Mucosa of rectum (tissue), 2 donors: ENCODE measurements around the gene CACNB3.
A peak's percentile ranks its signal among the peaks of the same experiment; 100 is the strongest.

Source experiments
- H3K27ac ChIP-seq, 2 donors: one replicate each; pipeline ENCODE4 v1.7.0; 2013; ENCODE audit warnings: inconsistent platforms in 2 of 2, low read depth in 2 of 2, low read length in 2 of 2
- H3K27me3 ChIP-seq, 2 donors: one replicate each; pipeline ENCODE4 v1.7.0; 2013; ENCODE audit warnings: low read length in 2 of 2; ENCODE audit not compliant: control insufficient read depth in 2 of 2, insufficient read depth in 2 of 2
- H3K36me3 ChIP-seq, 2 donors: one replicate each; pipeline ENCODE4 v1.7.0; 2013; ENCODE audit warnings: low read length in 2 of 2; ENCODE audit not compliant: control insufficient read depth in 2 of 2, insufficient read depth in 2 of 2
- H3K4me1 ChIP-seq, 2 donors: one replicate each; pipeline ENCODE4 v1.7.0; 2013; ENCODE audit warnings: low read length in 2 of 2, mild to moderate bottlenecking in 1 of 2; ENCODE audit not compliant: control insufficient read depth in 2 of 2, insufficient read depth in 2 of 2
- H3K4me3 ChIP-seq, 2 donors: one replicate each; pipeline ENCODE4 v1.7.0; 2013; ENCODE audit warnings: low read length in 2 of 2
- H3K9ac ChIP-seq, 2 donors: one replicate each; pipeline ENCODE4 v1.7.0; 2013; ENCODE audit warnings: low read length in 2 of 2, low read depth in 1 of 2, mild to moderate bottlenecking in 1 of 2
- H3K9me3 ChIP-seq, 2 donors: one replicate each; pipeline ENCODE4 v1.7.0; 2013; ENCODE audit warnings: low read length in 2 of 2; ENCODE audit not compliant: control insufficient read depth in 2 of 2
- donor health status: healthy.
- donor health status: Normal muscosa, but diverticular disease.

CACNB3 gene

DNA sequence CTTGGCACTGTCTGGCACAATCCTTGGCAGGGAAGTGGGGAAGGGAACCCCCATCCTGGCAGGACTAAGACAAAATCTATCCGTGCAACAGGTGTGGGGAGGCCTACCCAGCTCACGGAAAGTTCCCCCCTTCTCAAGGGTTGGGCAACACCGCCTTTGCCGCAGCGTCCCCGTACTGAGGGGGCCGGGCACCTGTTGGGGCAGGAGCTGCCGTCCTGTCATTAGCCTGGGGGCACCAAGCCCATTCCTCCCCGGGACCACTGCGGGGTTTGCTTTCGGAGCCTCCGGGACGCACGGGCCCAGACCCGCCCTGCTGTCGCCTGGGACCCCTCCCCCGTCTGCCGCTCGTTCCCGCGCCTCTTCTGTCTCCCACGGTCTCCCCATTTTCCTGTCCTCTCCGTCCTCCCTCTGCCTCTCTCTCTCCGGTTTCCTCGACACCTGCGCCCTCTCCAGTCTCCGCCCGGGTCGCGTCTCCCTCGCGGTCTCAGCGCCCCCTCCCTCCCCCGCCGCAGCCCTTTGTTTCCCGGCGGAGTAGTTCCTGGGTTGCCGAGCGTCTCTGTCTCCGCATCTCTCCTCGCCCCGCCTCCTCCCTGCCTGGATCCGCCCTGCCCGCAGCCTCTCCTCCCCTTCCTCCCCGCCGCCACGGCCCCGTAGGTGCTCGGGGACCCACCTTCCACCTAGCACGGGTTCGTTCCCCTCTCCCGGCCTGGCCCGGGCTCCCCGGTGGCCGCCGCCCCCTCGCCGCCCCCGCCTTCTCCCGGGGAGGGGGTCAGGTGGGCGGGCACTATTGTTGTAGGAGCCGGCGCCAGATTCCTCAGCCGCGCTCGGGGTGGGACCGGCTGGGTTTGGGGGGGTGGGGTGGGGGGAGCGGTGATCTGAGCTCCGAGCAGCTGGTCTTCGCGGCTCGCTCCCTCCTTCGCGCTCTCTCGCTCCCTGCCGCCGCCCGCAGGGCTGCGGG is at the start of gene CACNB3:
CACNB3 (plus strand) TSS at position 624 of the 958 bp plus-strand sequence. CDS start 434 bp downstream, outside the sequence.
- Histone ChIP-seq H3K27ac (no peak within 1 kb of the TSS), H3K36me3 (peaks cover 0 to 2% of the 10 kb centered on the region in 2 donors), H3K9ac (peak within 1 kb of the TSS; percentile 14 to 57), H3K4me1 (peaks cover 25 to 32% of the 10 kb centered on the region in 2 donors), H3K4me3 (peak within 1 kb of the TSS; percentile 70 to 78), H3K27me3 (no peaks in the 10 kb centered on the region), H3K9me3 (no peaks in the 10 kb centered on the region)

DNA sequence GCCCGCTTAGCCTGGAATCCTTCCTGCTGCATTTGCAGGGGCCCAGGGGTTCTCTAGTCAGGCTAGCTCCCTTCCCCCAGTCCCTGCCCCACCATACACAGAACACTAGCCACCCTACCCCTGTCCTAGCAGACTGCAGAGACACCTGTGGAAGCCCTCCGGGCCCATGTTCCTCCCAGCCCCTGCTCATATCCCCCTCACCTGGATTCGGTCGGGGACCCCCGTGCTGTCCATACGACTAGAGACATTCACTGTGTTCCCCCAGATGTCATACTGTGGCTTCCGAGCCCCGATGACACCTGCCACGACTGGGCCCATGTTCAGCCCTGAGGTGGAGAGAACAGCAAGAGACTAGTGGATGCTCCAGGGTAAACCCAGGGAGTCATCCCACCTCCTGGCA is 49.6 kb upstream of the CACNB3 start:
- Histone ChIP-seq H3K9me3 (no peaks in the 10 kb centered on the region), H3K4me1 (peaks cover 5 to 6% of the 10 kb centered on the region in 2 donors), H3K4me3 (no peak overlapping the region), H3K36me3 (peaks cover 64 to 67% of the 10 kb centered on the region in 2 donors), H3K9ac (no peak overlapping the region), H3K27me3 (no peaks in the 10 kb centered on the region), H3K27ac (no peak overlapping the region)

- Histone ChIP-seq H3K27ac (no peak overlapping the region), H3K4me1 (no peaks in the 10 kb centered on the region), H3K4me3 (no peak overlapping the region), H3K36me3 (peaks cover 81 to 83% of the 10 kb centered on the region in 2 donors), H3K27me3 (no peaks in the 10 kb centered on the region), H3K9me3 (no peaks in the 10 kb centered on the region), H3K9ac (no peak overlapping the region)
Measured at GRCh38 chr12:48770756-48771155, 47.5 kb upstream of the CACNB3 start.

DNA sequence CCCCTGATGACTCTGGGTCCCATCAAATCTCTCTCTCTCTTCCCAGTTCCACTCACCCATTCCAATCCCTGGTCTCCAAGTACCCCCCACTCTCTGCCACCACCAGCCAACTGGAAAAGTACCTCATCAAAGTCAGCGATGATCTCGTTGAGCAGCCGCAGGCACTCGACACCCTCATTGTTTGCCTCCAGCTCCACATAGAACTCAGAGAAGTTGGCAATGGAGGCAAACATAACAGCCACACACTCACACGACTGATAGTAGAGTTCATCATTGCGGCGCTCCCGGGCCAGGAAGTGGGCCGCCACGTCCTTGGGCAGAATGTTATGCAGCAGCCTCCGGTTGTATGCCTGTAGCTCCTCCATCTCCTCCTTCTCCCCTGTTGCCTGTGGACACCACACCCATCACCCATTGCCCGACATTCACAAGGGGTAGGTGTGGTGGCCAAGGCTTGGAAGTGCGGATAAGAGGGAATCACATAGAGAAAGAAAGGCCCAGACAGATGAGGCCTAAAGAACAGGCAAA is 46.6 kb upstream of the CACNB3 start:
- peaks cover 86 to 89% of the 10 kb centered on the region in 2 donors for H3K36me3 ChIP-seq
- no peak overlapping the region for H3K4me3 ChIP-seq
- no peaks in the 10 kb centered on the region for H3K27me3 ChIP-seq
- no peaks in the 10 kb centered on the region for H3K9me3 ChIP-seq
- no peaks in the 10 kb centered on the region for H3K4me1 ChIP-seq
- H3K9ac ChIP-seq: no peak overlapping the region
- no peak overlapping the region for H3K27ac ChIP-seq

DNA sequence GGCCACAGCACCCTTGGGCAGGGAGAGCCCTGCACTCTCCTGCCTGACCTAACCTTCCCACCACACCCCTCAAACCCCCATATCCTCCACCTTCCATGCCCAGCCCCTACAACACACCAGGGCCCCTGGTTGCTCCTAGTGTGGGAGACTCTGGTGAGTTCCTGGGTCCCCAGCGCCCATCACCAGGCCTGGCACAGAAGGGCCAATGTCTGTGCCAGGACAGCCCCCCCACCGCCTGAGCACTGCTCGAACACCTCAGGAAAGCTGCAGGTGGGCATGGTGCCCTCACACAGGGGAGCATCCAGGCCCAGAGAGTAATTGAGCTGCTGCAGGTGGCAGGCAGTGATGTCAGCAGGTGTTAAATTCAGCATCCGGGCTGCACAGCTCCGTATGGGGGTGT is 44.6 kb upstream of the CACNB3 start:
- H3K36me3 ChIP-seq: peaks cover 79 to 82% of the 10 kb centered on the region in 2 donors
- H3K27me3 ChIP-seq: no peaks in the 10 kb centered on the region
- no peaks in the 10 kb centered on the region for H3K4me1 ChIP-seq
- no peak overlapping the region for H3K4me3 ChIP-seq
- H3K9ac ChIP-seq: no peak overlapping the region
- H3K9me3 ChIP-seq: no peaks in the 10 kb centered on the region
- H3K27ac ChIP-seq: no peak overlapping the region

GRCh38 chr12:48774516-48774915 is 43.8 kb upstream of the CACNB3 start:
- Histone ChIP-seq H3K27me3 (no peaks in the 10 kb centered on the region), H3K4me3 (no peak overlapping the region), H3K4me1 (peaks cover 0 to 3% of the 10 kb centered on the region in 2 donors), H3K9me3 (no peaks in the 10 kb centered on the region), H3K27ac (no peak overlapping the region), H3K9ac (no peak overlapping the region), H3K36me3 (peaks cover 74 to 79% of the 10 kb centered on the region in 2 donors)

- Histone ChIP-seq H3K9ac (no peak overlapping the region), H3K36me3 (peaks cover 72 to 79% of the 10 kb centered on the region in 2 donors), H3K9me3 (no peaks in the 10 kb centered on the region), H3K27ac (no peak overlapping the region), H3K27me3 (no peaks in the 10 kb centered on the region), H3K4me3 (no peak overlapping the region), H3K4me1 (peaks cover 6 to 11% of the 10 kb centered on the region in 2 donors)
Measured at GRCh38 chr12:48775299-48775698, 43.0 kb upstream of the CACNB3 start.

GRCh38 chr12:48775991-48776649 is 42.2 kb upstream of the CACNB3 start:
- no peak overlapping the region for H3K9ac ChIP-seq
- no peak overlapping the region for H3K4me3 ChIP-seq
- H3K4me1 ChIP-seq: peaks cover 11 to 16% of the 10 kb centered on the region in 2 donors
- peaks cover 65 to 73% of the 10 kb centered on the region in 2 donors for H3K36me3 ChIP-seq
- H3K27ac ChIP-seq: no peak overlapping the region
- H3K9me3 ChIP-seq: no peaks in the 10 kb centered on the region
- no peaks in the 10 kb centered on the region for H3K27me3 ChIP-seq

- Histone ChIP-seq H3K9ac (no peak overlapping the region), H3K9me3 (no peaks in the 10 kb centered on the region), H3K4me3 (no peak overlapping the region), H3K27me3 (no peaks in the 10 kb centered on the region), H3K27ac (no peak overlapping the region), H3K4me1 (peaks cover 20 to 24% of the 10 kb centered on the region in 2 donors), H3K36me3 (peaks cover 57 to 68% of the 10 kb centered on the region in 2 donors)
Measured at GRCh38 chr12:48776956-48777355, 41.3 kb upstream of the CACNB3 start.
